ENCODE results near the gene ADH1A.

The ADH1A gene

DNA sequence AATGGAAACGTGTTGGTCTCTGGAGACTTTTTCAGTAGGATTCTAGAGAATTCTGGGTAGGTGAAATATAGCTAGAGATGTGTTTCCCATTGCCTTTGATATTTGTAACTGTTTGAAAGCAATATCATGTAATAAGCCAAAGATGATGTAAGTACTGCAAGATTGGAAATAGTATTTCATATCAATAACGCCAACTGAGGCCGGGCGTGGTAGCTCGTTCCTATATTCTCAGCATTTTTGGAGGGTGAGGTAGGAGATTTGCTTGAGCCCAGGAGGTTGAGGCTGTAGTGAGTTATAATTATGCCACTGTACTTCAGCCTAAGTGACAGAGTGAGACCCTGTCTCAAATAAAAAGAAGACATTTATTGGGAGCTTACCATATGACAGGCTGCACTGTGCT, 9.5 kb downstream of the ADH1A start:
- Histone ChIP-seq H3K27me3 (replicated peaks; ENCODE audit: control insufficient read depth, insufficient read depth, low read length) (no peaks in the 10 kb centered on the region), H3K4me3 (replicated peaks; ENCODE audit: low read depth, low read length) (no peak overlapping the region), H3K36me3 (ENCODE audit: control insufficient read depth, insufficient read depth, low read length) (no peaks in the 10 kb centered on the region)
- DNase-seq (ENCODE audit: extremely low read depth, insufficient read length): no peak
- TF ChIP-seq, protein P1, sequence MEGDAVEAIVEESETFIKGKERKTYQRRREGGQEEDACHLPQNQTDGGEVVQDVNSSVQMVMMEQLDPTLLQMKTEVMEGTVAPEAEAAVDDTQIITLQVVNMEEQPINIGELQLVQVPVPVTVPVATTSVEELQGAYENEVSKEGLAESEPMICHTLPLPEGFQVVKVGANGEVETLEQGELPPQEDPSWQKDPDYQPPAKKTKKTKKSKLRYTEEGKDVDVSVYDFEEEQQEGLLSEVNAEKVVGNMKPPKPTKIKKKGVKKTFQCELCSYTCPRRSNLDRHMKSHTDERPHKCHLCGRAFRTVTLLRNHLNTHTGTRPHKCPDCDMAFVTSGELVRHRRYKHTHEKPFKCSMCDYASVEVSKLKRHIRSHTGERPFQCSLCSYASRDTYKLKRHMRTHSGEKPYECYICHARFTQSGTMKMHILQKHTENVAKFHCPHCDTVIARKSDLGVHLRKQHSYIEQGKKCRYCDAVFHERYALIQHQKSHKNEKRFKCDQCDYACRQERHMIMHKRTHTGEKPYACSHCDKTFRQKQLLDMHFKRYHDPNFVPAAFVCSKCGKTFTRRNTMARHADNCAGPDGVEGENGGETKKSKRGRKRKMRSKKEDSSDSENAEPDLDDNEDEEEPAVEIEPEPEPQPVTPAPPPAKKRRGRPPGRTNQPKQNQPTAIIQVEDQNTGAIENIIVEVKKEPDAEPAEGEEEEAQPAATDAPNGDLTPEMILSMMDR (IDR thresholded peaks at IDR 0.05; ENCODE audit: insufficient read depth, low read length, poor library complexity, severe bottlenecking): no peak

DNA sequence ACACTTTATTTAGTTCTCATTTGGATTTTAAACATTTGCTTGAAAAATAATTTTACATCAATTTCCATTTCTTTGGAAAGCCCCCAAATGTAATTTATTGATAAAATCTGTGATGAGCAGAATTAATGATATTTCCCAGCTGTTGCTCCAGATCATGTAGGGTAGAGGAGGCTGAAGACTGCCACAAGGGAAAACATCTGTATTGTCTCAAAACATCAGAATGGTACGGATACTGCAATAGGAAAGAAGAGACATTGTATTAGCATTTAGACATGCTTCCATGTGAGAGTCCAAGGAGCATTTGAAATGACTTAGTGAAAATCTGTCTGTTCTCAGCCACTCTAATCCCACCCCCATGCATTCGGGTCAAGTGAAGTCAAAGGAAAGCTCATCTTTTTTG, 14.4 kb downstream of the ADH1A start:
- DNase-seq (ENCODE audit: extremely low read depth, insufficient read length): no peak
- TF ChIP-seq, protein P1 (IDR thresholded peaks at IDR 0.05; ENCODE audit: insufficient read depth, low read length, poor library complexity, severe bottlenecking): no peak
- no peak overlapping the region for H3K4me3 ChIP-seq (replicated peaks; ENCODE audit: low read depth, low read length)
- H3K36me3 ChIP-seq (ENCODE audit: control insufficient read depth, insufficient read depth, low read length): no peaks in the 10 kb centered on the region
- no peaks in the 10 kb centered on the region for H3K27me3 ChIP-seq (replicated peaks; ENCODE audit: control insufficient read depth, insufficient read depth, low read length)

DNA sequence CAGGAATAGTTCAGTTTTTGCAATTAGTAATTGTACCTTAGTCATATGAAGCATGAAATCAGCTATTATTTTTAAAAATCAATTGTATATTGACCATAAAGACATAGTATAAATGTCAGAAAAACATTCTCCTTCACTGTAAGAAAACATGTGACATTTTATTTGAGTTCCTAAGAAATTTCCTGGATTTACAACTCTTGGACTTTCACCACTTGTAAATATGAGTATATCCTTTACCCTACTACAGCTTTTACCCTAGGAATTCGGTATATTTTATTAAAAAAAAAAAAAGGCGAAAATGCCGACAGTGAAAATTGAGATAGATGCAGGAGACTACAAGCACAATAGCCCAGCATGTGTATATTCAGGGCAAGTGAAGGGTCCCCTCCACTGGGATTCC, 14.9 kb downstream of the ADH1A start:
- no peak for DNase-seq (ENCODE audit: extremely low read depth, insufficient read length)
- H3K4me3 ChIP-seq (replicated peaks; ENCODE audit: low read depth, low read length): no peak overlapping the region
- no peaks in the 10 kb centered on the region for H3K36me3 ChIP-seq (ENCODE audit: control insufficient read depth, insufficient read depth, low read length)
- no peaks in the 10 kb centered on the region for H3K27me3 ChIP-seq (replicated peaks; ENCODE audit: control insufficient read depth, insufficient read depth, low read length)
- TF ChIP-seq, protein P1 (IDR thresholded peaks at IDR 0.05; ENCODE audit: insufficient read depth, low read length, poor library complexity, severe bottlenecking): no peak

DNA sequence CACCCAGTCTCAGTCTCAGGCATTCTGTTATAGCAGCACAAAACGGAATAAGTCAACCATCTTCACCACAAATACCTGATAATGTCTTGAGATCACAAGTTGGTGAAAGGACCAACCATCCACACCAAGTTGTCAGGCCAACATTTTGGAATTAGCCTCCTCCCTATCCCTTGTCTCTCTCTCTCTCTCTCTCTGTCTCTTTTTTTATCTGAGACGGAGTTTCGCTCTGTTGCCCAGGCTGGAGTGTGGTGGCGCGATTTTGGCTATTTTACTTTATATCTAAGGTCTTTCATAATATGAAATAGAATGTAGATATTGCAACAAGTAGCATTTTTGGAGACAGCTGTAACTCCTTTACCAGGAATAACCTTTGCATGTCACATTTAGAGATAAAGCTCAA, 15.7 kb downstream of the ADH1A start:
- H3K27me3 ChIP-seq (replicated peaks; ENCODE audit: control insufficient read depth, insufficient read depth, low read length): no peaks in the 10 kb centered on the region
- H3K36me3 ChIP-seq (ENCODE audit: control insufficient read depth, insufficient read depth, low read length): no peaks in the 10 kb centered on the region
- DNase-seq (ENCODE audit: extremely low read depth, insufficient read length): no peak
- no peak overlapping the region for H3K4me3 ChIP-seq (replicated peaks; ENCODE audit: low read depth, low read length)
- TF ChIP-seq, protein P1 (IDR thresholded peaks at IDR 0.05; ENCODE audit: insufficient read depth, low read length, poor library complexity, severe bottlenecking): no peak

DNA sequence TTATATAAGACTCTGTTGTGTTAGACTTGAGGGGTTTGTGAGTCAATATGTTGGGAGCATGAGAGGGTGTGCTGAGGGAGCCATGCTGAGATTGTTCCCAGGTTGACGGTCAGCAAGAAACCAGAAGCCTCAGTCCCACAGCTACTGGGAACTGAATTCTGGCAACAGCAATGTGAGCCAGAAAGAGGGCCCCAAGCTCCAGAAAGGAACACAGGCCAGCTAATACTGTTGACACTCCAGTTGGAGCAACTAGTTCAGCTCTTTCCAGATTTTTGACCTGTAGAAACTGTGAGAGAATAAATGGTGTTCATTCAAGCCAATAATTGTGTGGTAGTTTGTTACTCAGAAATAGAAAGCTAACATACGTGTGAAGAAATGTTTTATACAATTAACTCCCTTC, 17.1 kb downstream of the ADH1A start:
- Histone ChIP-seq H3K36me3 (ENCODE audit: control insufficient read depth, insufficient read depth, low read length) (no peaks in the 10 kb centered on the region), H3K27me3 (replicated peaks; ENCODE audit: control insufficient read depth, insufficient read depth, low read length) (no peaks in the 10 kb centered on the region), H3K4me3 (replicated peaks; ENCODE audit: low read depth, low read length) (no peak overlapping the region)
- TF ChIP-seq, protein P1 (IDR thresholded peaks at IDR 0.05; ENCODE audit: insufficient read depth, low read length, poor library complexity, severe bottlenecking): no peak
- DNase-seq (ENCODE audit: extremely low read depth, insufficient read length): no peak

DNA sequence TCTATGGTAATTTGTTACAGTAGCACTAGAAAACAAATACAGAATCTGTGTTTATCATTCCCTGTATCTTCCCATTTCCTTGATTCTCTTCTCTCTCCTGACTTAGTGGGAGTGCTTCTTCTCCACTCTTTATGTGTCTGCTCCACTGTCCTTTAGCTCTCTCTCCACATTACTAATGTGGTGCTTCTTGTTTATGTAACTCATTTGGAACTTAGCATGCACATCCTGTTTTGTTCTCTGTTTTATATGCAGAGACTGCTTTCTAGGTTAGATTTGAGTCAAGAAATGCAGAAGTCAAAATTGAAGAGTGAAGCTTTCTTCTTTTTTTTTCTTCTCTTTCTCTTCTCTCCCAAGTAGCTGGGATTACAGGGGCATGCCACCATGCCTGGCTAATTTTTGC, 25.9 kb downstream of the ADH1A start:
- TF ChIP-seq, protein P1 (IDR thresholded peaks at IDR 0.05; ENCODE audit: insufficient read depth, low read length, poor library complexity, severe bottlenecking): no peak
- no peaks in the 10 kb centered on the region for H3K27me3 ChIP-seq (replicated peaks; ENCODE audit: control insufficient read depth, insufficient read depth, low read length)
- no peak overlapping the region for H3K4me3 ChIP-seq (replicated peaks; ENCODE audit: low read depth, low read length)
- no peak for DNase-seq (ENCODE audit: extremely low read depth, insufficient read length)
- H3K36me3 ChIP-seq (ENCODE audit: control insufficient read depth, insufficient read depth, low read length): no peaks in the 10 kb centered on the region

All from GM06990 (cell line).